ENCODE results near the gene TGFB1I1.

- no peak for TF ChIP-seq POLR2A (IDR thresholded peaks at IDR 0.05; ENCODE audit: low read depth, low read length)
- no peak for TF ChIP-seq CTCF (IDR thresholded peaks at IDR 0.05; ENCODE audit: extremely low read depth in 1 of 2, insufficient read depth in 1 of 2, low read depth in 1 of 2, low read length in 2 of 2)
- TF ChIP-seq POLR2AphosphoS5 (IDR thresholded peaks at IDR 0.05; ENCODE audit: insufficient read depth, low read depth, low read length): no peak
- no peak for TF ChIP-seq JUN (IDR thresholded peaks at IDR 0.05; ENCODE audit: borderline replicate concordance, insufficient read depth, insufficient read length, low read depth)
- no peak for TF ChIP-seq EZH2 (IDR thresholded peaks at IDR 0.05; ENCODE audit: borderline replicate concordance, low read depth, low read length, severe bottlenecking)
- TF ChIP-seq FOS (IDR thresholded peaks at IDR 0.05; ENCODE audit: borderline replicate concordance, insufficient read depth, low read length): no peak
- no peak for TF ChIP-seq MAX (IDR thresholded peaks at IDR 0.05; ENCODE audit: insufficient read depth, insufficient read length)
Observed at GRCh38 chr16:31485571-31485970, 13.6 kb downstream of the TGFB1I1 start.
